HepG2 (cell line): ENCODE results near the gene DOCK4. TPM values are rescaled to one million over a fixed set of nuclear protein-coding genes. Genes with fewer than 3 reads are reported as not detected.

ENCODE experiments used
- ATF4 ChIP-seq, 2 experiments: fragments of 450-650 bp in 1 of 2; sonication (generic) in 1 of 2; formaldehyde crosslinking; IDR thresholded peaks; 2 replicates each; pipeline versions ENCODE4 v1.5.0 to v1.8.0; 2020 to 2022; ENCODE audit warnings: mild to moderate bottlenecking in 1 of 2, missing genetic modification reagents in 1 of 2
- CCAR2 ChIP-seq: fragments of 200-400 bp; formaldehyde crosslinking; optimal IDR thresholded peaks from 2 replicates; pipeline ENCODE3; 2018; ENCODE audit warnings: low read depth, mild to moderate bottlenecking, low read length, moderate library complexity
- EP300 ChIP-seq, 3 experiments: sonication (generic) in 1 of 3; formaldehyde crosslinking in 1 of 3; IDR thresholded peaks; 2 replicates each; pipeline versions ENCODE4 v1.5.1 to v1.6.1; 2011 to 2020; ENCODE audit warnings: low read depth in 2 of 3, low read length in 2 of 3, borderline replicate concordance in 1 of 3, improper control_type of control experiment in 1 of 3, mild to moderate bottlenecking in 1 of 3, missing genetic modification reagents in 1 of 3, moderate library complexity in 1 of 3
- FOXP4 ChIP-seq: sonication (generic); formaldehyde crosslinking; IDR thresholded peaks from 2 replicates; pipeline ENCODE4 v1.4.0; 2020; ENCODE audit warnings: missing genetic modification reagents
- ISL2 ChIP-seq: sonication (generic); formaldehyde crosslinking; IDR thresholded peaks from 2 replicates; pipeline ENCODE4 v1.5.0; 2020; ENCODE audit warnings: missing genetic modification reagents
- KAT7 ChIP-seq: IDR thresholded peaks from 2 replicates; pipeline ENCODE4 v1.6.1; 2018; ENCODE audit warnings: borderline replicate concordance, missing compliant biosample characterization
- NAIF1 ChIP-seq: sonication (generic); formaldehyde crosslinking; IDR thresholded peaks from 2 replicates; pipeline ENCODE4 v1.5.0; 2020; ENCODE audit warnings: mild to moderate bottlenecking, missing genetic modification reagents, borderline replicate concordance
- RERE ChIP-seq: IDR thresholded peaks from 2 replicates; pipeline ENCODE4 v1.6.1; 2016; ENCODE audit warnings: low read depth, missing genetic modification reagents, missing compliant biosample characterization
- ZBTB42 ChIP-seq: sonication (generic); formaldehyde crosslinking; IDR thresholded peaks from 2 replicates; pipeline ENCODE4 v1.5.0; 2020; ENCODE audit warnings: mild to moderate bottlenecking, missing genetic modification reagents
- ZFP62 ChIP-seq: sonication (generic); formaldehyde crosslinking; IDR thresholded peaks from 2 replicates; pipeline ENCODE4 v1.4.0; 2020; ENCODE audit warnings: missing genetic modification reagents
- ZNF503 ChIP-seq: sonication (generic); formaldehyde crosslinking; IDR thresholded peaks from 2 replicates; pipeline ENCODE4 v1.4.0; 2020; ENCODE audit warnings: missing genetic modification reagents
- ZNF563 ChIP-seq: sonication (generic); formaldehyde crosslinking; IDR thresholded peaks from 2 replicates; pipeline ENCODE4 v1.8.0; 2022; ENCODE audit warnings: mild to moderate bottlenecking, moderate library complexity, missing genetic modification reagents
- ZNF576 ChIP-seq: sonication (generic); formaldehyde crosslinking; IDR thresholded peaks from 2 replicates; pipeline ENCODE4 v1.4.0; 2020; ENCODE audit warnings: mild to moderate bottlenecking, missing genetic modification reagents
- ZNF7 ChIP-seq: IDR thresholded peaks from 2 replicates; pipeline ENCODE4 v1.6.1; 2016; ENCODE audit warnings: missing biosample characterization, missing genetic modification reagents
- ZNF775 ChIP-seq: sonication (generic); formaldehyde crosslinking; IDR thresholded peaks from 2 replicates; pipeline ENCODE4 v1.4.0; 2020; ENCODE audit warnings: missing genetic modification reagents, mild to moderate bottlenecking, moderate library complexity, borderline replicate concordance
- ZSCAN12 ChIP-seq: sonication (generic); formaldehyde crosslinking; IDR thresholded peaks from 2 replicates; pipeline ENCODE4 v1.9.0; 2021; ENCODE audit warnings: mild to moderate bottlenecking, missing genetic modification reagents
- polyA plus RNA-seq, 8 experiments: library from polyadenylated mRNA; depleted of rRNA in 3 of 8; stranded (reverse) in 7 of 8; unstranded in 1 of 8; fragments of >200 nt; fragmentation: Illumina TruSeq in 4 of 8; extraction: Trizol in 4 of 8; gene quantifications; 2 replicates each; pipeline versions ENCODE4 v1.2.1 to v1.2.3, GENCODE V29; 2011 to 2016; ENCODE audit warnings: low read depth in 4 of 8, missing spikeins in 1 of 8, mixed read lengths in 1 of 8; ENCODE audit not compliant: insufficient read depth in 1 of 8
- total RNA-seq, 5 experiments: library from RNA; depleted of rRNA; stranded (reverse); fragments of >200 nt; fragmentation: Illumina TruSeq; extraction: Trizol; gene quantifications; 2 replicates each; pipeline ENCODE4 v1.2.3, GENCODE V29; 2016; ENCODE audit warnings: low read depth in 1 of 5

The DOCK4 gene
- total and polyA plus RNA-seq, 2 of the 13 experiments (the other 11 are each of a cell fraction or from before 2014, with no cell fraction given) = 13.5 to 17.4 TPM

- TF ChIP-seq NAIF1 (CRISPR knock-in tag) = no peak
- peak in 1 of 2 experiments; percentile 42; a peak in 1 of 4 replicates for TF ChIP-seq ATF4 (CRISPR knock-in tag; IDR thresholded peaks at IDR 0.05)
- TF ChIP-seq CCAR2 = no peak
- TF ChIP-seq ZNF775 (CRISPR knock-in tag) = no peak
- TF ChIP-seq EP300 (IDR thresholded peaks at IDR 0.05; ENCODE audit: low read depth in 2 of 2, low read length in 2 of 2) = peak in 1 of 2 experiments; percentile 39; a peak in 1 of 4 replicates
- TF ChIP-seq EP300 (CRISPR knock-in tag; IDR thresholded peaks at IDR 0.05; ENCODE audit: borderline replicate concordance) = no peak; the same call in 1 of the 2 replicates
- TF ChIP-seq ZNF7 (CRISPR knock-in tag) = no peak
- TF ChIP-seq ZNF563 (CRISPR knock-in tag) = no peak
- no peak for TF ChIP-seq KAT7
- no peak for TF ChIP-seq ZNF576
- peak; percentile 89; the same call in 1 of the 2 replicates for TF ChIP-seq RERE (CRISPR knock-in tag)
- TF ChIP-seq ZFP62 (CRISPR knock-in tag) = no peak
- TF ChIP-seq ISL2 (CRISPR knock-in tag) = peak; percentile 64; the same call in 1 of the 2 replicates
- TF ChIP-seq ZBTB42 (CRISPR knock-in tag) = no peak
- TF ChIP-seq ZSCAN12 = no peak
- peak; percentile 65 for TF ChIP-seq FOXP4 (CRISPR knock-in tag)
- peak; percentile 61; the same call in 1 of the 2 replicates for TF ChIP-seq ZNF503 (CRISPR knock-in tag)
Measured at GRCh38 chr7:112160771-112161150, 45.4 kb downstream of the DOCK4 start (continued).
